CD8-positive, alpha-beta memory T cell (primary cell): ENCODE measurements around the gene ADAMTSL1. TPM values are rescaled to one million over a fixed set of nuclear protein-coding genes. Genes with fewer than 3 reads are reported as not detected.

Source experiments
- CTCF ChIA-PET: fragments of 350-600 bp; sonication (Branson Sonifier 250); formaldehyde crosslinking; loops from one replicate; lab custom pipeline; 2021; ENCODE audit warnings: antibody characterized with exemption; lab: Charles Lee
- POLR2A ChIA-PET: fragments of 350-600 bp; sonication (Branson Sonifier 250); formaldehyde crosslinking; loops from one replicate; lab custom pipeline; 2021; ENCODE audit warnings: antibody characterized with exemption; lab: Charles Lee
- DNase-seq, 5 donors: peaks; one replicate each; pipeline versions ENCODE4 v3.0.0 to v3.0.0-alpha.2; 2020 to 2022; ENCODE audit warnings: mixed read lengths in 1 of 5
- H3K27ac ChIP-seq: one replicate; pipeline ENCODE4 v1.7.0; 2013; ENCODE audit warnings: low read depth, mild to moderate bottlenecking, low read length, moderate library complexity
- H3K27me3 ChIP-seq: 2 replicates; pipeline ENCODE4 v1.7.0; 2013; ENCODE audit warnings: low read length, mild to moderate bottlenecking; ENCODE audit not compliant: insufficient read depth, poor library complexity, severe bottlenecking
- H3K36me3 ChIP-seq: 2 replicates; pipeline ENCODE4 v1.7.0; 2013; ENCODE audit warnings: mild to moderate bottlenecking, low read length, moderate library complexity; ENCODE audit not compliant: insufficient read depth
- H3K4me1 ChIP-seq: 2 replicates; pipeline ENCODE4 v1.7.0; 2013; ENCODE audit warnings: mild to moderate bottlenecking, low read length, moderate library complexity; ENCODE audit not compliant: insufficient read depth
- H3K4me3 ChIP-seq: 2 replicates; pipeline ENCODE4 v1.7.0; 2013; ENCODE audit warnings: mild to moderate bottlenecking, low read length
- H3K9me3 ChIP-seq: 2 replicates; pipeline ENCODE4 v1.7.0; 2013; ENCODE audit warnings: mild to moderate bottlenecking, low read length
- H3K27ac Mint-ChIP-seq, 8 donors: one replicate each; pipeline ENCODE4 v1.8.0; 2020 to 2021; ENCODE audit warnings: mixed read lengths in 8 of 8, mild to moderate bottlenecking in 6 of 8, inconsistent platforms in 3 of 8, moderate library complexity in 3 of 8
- H3K27me3 Mint-ChIP-seq, 2 donors: one replicate each; pipeline ENCODE4 v1.8.0; 2020 to 2021; ENCODE audit warnings: mixed read lengths in 2 of 2, mild to moderate bottlenecking in 1 of 2, moderate library complexity in 1 of 2
- H3K36me3 Mint-ChIP-seq, 3 donors: one replicate each; pipeline ENCODE4 v1.8.0; 2020 to 2021; ENCODE audit warnings: mixed read lengths in 3 of 3, inconsistent platforms in 1 of 3, mild to moderate bottlenecking in 1 of 3
- H3K4me1 Mint-ChIP-seq, 3 donors: one replicate each; pipeline ENCODE4 v1.8.0; 2020 to 2021; ENCODE audit warnings: mixed read lengths in 3 of 3, inconsistent platforms in 1 of 3, mild to moderate bottlenecking in 1 of 3
- H3K4me3 Mint-ChIP-seq, 7 donors: one replicate each; pipeline ENCODE4 v1.8.0; 2020 to 2021; ENCODE audit warnings: mixed read lengths in 7 of 7, mild to moderate bottlenecking in 6 of 7, moderate library complexity in 4 of 7, inconsistent platforms in 2 of 7
- H3K9me3 Mint-ChIP-seq, 5 donors: one replicate each; pipeline ENCODE4 v1.8.0; 2020 to 2022; ENCODE audit warnings: mixed read lengths in 5 of 5, mild to moderate bottlenecking in 3 of 5, moderate library complexity in 2 of 5, inconsistent platforms in 1 of 5
- polyA plus RNA-seq: library from polyadenylated mRNA; unstranded; fragments of 300-500 nt; fragmentation: Illumina TruSeq; gene quantifications from one replicate; pipeline ENCODE4 v1.2.3, GENCODE V29; 2021
- total RNA-seq, 2 experiments: library from RNA; stranded (reverse); gene quantifications; one replicate each; pipeline ENCODE4 v1.2.3, GENCODE V29; 2021

Gene ADAMTSL1
- total and polyA plus RNA-seq, 3 experiments from 2014 or later, result not detected

DNA sequence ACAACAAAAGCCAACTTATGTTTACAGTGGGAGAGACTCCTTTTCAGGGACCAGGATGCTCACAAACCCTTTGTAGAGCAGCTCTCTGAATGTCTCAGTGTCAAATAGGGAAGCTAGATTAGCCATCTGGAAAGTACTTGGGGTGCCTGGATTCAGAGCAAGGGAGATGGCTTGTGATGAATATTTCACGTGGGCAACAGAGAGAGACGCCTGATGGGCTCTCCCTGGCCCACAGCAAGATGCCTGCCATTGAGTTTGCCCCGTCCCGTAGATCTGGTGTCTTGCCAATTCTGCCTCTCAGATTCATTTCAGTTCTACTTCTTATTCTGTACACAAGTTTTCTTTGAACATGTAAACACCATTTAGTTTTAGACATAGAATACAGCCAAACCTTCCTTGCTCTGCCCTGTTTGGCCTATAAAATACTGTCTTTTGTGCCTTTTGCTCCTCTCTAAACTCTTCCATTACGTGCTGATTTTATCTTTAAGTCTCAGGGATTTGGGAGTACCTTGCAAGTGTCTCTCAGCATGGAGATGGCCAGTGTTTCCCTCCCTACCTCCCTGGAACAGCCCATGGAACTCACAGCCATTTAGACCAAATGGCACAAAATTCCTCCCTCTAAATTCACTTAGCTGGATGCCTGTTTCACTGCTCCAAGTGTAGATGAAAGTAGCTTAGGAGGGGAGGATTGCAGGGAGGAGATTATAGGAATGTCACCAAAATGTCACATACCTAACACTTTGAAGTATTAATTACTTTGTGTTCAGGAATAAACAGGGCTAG is 324.7 kb downstream of the ADAMTSL1 start:
- Histone ChIP-seq H3K27ac (no peak overlapping the region), H3K4me1 (no peaks in the 10 kb centered on the region), H3K27me3 (no peaks in the 10 kb centered on the region), H3K9me3 (no peaks in the 10 kb centered on the region), H3K4me3 (no peak overlapping the region), H3K36me3 (no peaks in the 10 kb centered on the region)
- H3K27me3 Mint-ChIP-seq, result peaks cover 0 to 2% of the 10 kb centered on the region in 2 donors
- no peaks in the 10 kb centered on the region for H3K36me3 Mint-ChIP-seq
- no peaks in the 10 kb centered on the region for H3K4me1 Mint-ChIP-seq
- POLR2A ChIA-PET, result no interaction called here
- no peak for DNase-seq
- peaks cover 2 to 6% (median 3%) of the 10 kb centered on the region in 5 donors for H3K9me3 Mint-ChIP-seq
- no peak overlapping the region for H3K4me3 Mint-ChIP-seq
- H3K27ac Mint-ChIP-seq, result no peak overlapping the region
- CTCF ChIA-PET, result no interaction called here

- Mint-ChIP-seq H3K4me3 (no peak overlapping the region), H3K4me1 (no peaks in the 10 kb centered on the region), H3K9me3 (peaks cover 2 to 6% (median 3%) of the 10 kb centered on the region in 5 donors), H3K36me3 (no peaks in the 10 kb centered on the region), H3K27me3 (peaks cover 0 to under 1% of the 10 kb centered on the region in 2 donors), H3K27ac (no peak overlapping the region)
- H3K27ac ChIP-seq, result no peak overlapping the region
- H3K4me1 ChIP-seq, result no peaks in the 10 kb centered on the region
- H3K27me3 ChIP-seq, result no peaks in the 10 kb centered on the region
- H3K36me3 ChIP-seq, result no peaks in the 10 kb centered on the region
- ChIA-PET POLR2A (no interaction called here), CTCF (interaction anchor here (1.1 kb wide), 1 partner anchor 20 kb away, joined by 3 read pairs; no protein-coding TSS in a partner anchor)
- H3K4me3 ChIP-seq, result no peak overlapping the region
- no peak for DNase-seq
- H3K9me3 ChIP-seq, result no peaks in the 10 kb centered on the region
Observed at GRCh38 chr9:18799428-18799827, 325.5 kb downstream of the ADAMTSL1 start.

- H3K27me3 ChIP-seq, result no peaks in the 10 kb centered on the region
- ChIA-PET CTCF (interaction anchor here (0.5 to 1.1 kb wide), 2 partner anchors 12 to 19 kb away, joined by 3 read pairs; no protein-coding TSS in a partner anchor), POLR2A (no interaction called here)
- H3K9me3 Mint-ChIP-seq, result peaks cover 2 to 5% (median 3%) of the 10 kb centered on the region in 5 donors
- no peaks in the 10 kb centered on the region for H3K9me3 ChIP-seq
- no peak overlapping the region for H3K4me3 ChIP-seq
- H3K27me3 Mint-ChIP-seq, result peaks cover 0 to 3% of the 10 kb centered on the region in 2 donors
- H3K27ac ChIP-seq, result no peak overlapping the region
- DNase-seq, result no peak
- H3K27ac Mint-ChIP-seq, result no peak overlapping the region
- no peaks in the 10 kb centered on the region for H3K36me3 ChIP-seq
- no peak overlapping the region for H3K4me3 Mint-ChIP-seq
- no peaks in the 10 kb centered on the region for H3K4me1 Mint-ChIP-seq
- no peaks in the 10 kb centered on the region for H3K4me1 ChIP-seq
- H3K36me3 Mint-ChIP-seq, result no peaks in the 10 kb centered on the region
Observed at GRCh38 chr9:18800579-18800978, 326.6 kb downstream of the ADAMTSL1 start.

GRCh38 chr9:18805386-18805785 is 331.4 kb downstream of the ADAMTSL1 start:
- DNase-seq, result no peak

GRCh38 chr9:18806232-18807080 is 332.5 kb downstream of the ADAMTSL1 start:
- ChIA-PET POLR2A (no interaction called here), CTCF (no interaction called here)
- DNase-seq, result no peak
- H3K36me3 Mint-ChIP-seq, result no peaks in the 10 kb centered on the region
- no peak overlapping the region for H3K27ac Mint-ChIP-seq
- peaks cover under 1 to 4% (median 3%) of the 10 kb centered on the region in 5 donors for H3K9me3 Mint-ChIP-seq
- Histone ChIP-seq H3K27me3 (no peaks in the 10 kb centered on the region), H3K27ac (no peak overlapping the region), H3K9me3 (no peaks in the 10 kb centered on the region), H3K36me3 (no peaks in the 10 kb centered on the region), H3K4me1 (no peaks in the 10 kb centered on the region), H3K4me3 (no peak overlapping the region)
- H3K4me3 Mint-ChIP-seq, result no peak overlapping the region
- peaks cover 1 to 6% of the 10 kb centered on the region in 2 donors for H3K27me3 Mint-ChIP-seq
- no peaks in the 10 kb centered on the region for H3K4me1 Mint-ChIP-seq

More at GRCh38 chr9:18805386-18805785, 331.4 kb downstream of the ADAMTSL1 start:
- POLR2A ChIA-PET, result no interaction called here
- H3K27me3 Mint-ChIP-seq, result peaks cover 1 to 6% of the 10 kb centered on the region in 2 donors
- CTCF ChIA-PET, result no interaction called here
- no peak overlapping the region for H3K4me3 Mint-ChIP-seq
- H3K36me3 ChIP-seq, result no peaks in the 10 kb centered on the region
- H3K9me3 Mint-ChIP-seq, result peaks cover 2 to 5% (median 3%) of the 10 kb centered on the region in 5 donors
- no peak overlapping the region for H3K27ac ChIP-seq
- H3K27ac Mint-ChIP-seq, result no peak overlapping the region
- no peaks in the 10 kb centered on the region for H3K4me1 ChIP-seq
- H3K9me3 ChIP-seq, result no peaks in the 10 kb centered on the region
- H3K36me3 Mint-ChIP-seq, result no peaks in the 10 kb centered on the region
- H3K4me1 Mint-ChIP-seq, result no peaks in the 10 kb centered on the region
- no peaks in the 10 kb centered on the region for H3K27me3 ChIP-seq
- no peak overlapping the region for H3K4me3 ChIP-seq

- H3K36me3 ChIP-seq, result no peaks in the 10 kb centered on the region
- no peaks in the 10 kb centered on the region for H3K4me1 ChIP-seq
- H3K27ac Mint-ChIP-seq, result no peak overlapping the region
- H3K36me3 Mint-ChIP-seq, result no peaks in the 10 kb centered on the region
- no peaks in the 10 kb centered on the region for H3K9me3 ChIP-seq
- ChIA-PET POLR2A (no interaction called here), CTCF (no interaction called here)
- no peak for DNase-seq
- no peak overlapping the region for H3K4me3 ChIP-seq
- no peaks in the 10 kb centered on the region for H3K4me1 Mint-ChIP-seq
- H3K9me3 Mint-ChIP-seq, result no peaks in the 10 kb centered on the region
- peaks cover 1 to 4% of the 10 kb centered on the region in 2 donors for H3K27me3 Mint-ChIP-seq
- no peak overlapping the region for H3K4me3 Mint-ChIP-seq
- no peaks in the 10 kb centered on the region for H3K27me3 ChIP-seq
- H3K27ac ChIP-seq, result no peak overlapping the region
Observed at GRCh38 chr9:18810581-18810980, 336.6 kb downstream of the ADAMTSL1 start.

GRCh38 chr9:18811171-18811570 is 337.2 kb downstream of the ADAMTSL1 start:
- peaks cover 0 to 2% (median 0%) of the 10 kb centered on the region in 5 donors for H3K9me3 Mint-ChIP-seq
- H3K36me3 Mint-ChIP-seq, result no peaks in the 10 kb centered on the region
- H3K4me3 Mint-ChIP-seq, result no peak overlapping the region

DNA sequence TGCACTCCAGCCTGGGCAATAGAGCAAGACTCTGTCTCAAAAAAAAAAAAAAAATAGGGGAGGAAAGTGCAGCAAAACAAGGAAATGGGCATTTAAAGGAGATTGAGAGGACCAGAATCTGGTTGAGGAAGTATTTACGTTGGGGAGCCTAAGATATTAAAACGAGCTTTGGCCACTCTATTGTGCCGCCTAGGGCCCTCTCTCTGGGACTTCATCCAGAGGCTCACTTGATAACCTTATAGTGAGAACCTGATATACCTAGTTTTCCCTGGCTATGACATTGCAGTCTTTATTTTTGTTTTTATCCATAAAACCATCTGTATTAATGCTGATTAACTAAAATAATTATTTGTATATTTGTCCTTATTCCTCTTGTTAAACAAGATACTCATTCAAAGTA is 345.5 kb downstream of the ADAMTSL1 start:
- H3K4me1 ChIP-seq, result no peaks in the 10 kb centered on the region
- no peaks in the 10 kb centered on the region for H3K36me3 ChIP-seq
- Mint-ChIP-seq H3K9me3 (peaks cover 0 to 7% (median 0%) of the 10 kb centered on the region in 5 donors), H3K27ac (no peak overlapping the region), H3K4me1 (no peaks in the 10 kb centered on the region), H3K36me3 (no peaks in the 10 kb centered on the region), H3K4me3 (no peak overlapping the region), H3K27me3 (peaks cover 0 to 12% of the 10 kb centered on the region in 2 donors)
- H3K9me3 ChIP-seq, result no peaks in the 10 kb centered on the region
- no peak overlapping the region for H3K27ac ChIP-seq
- no peak for DNase-seq
- H3K27me3 ChIP-seq, result no peaks in the 10 kb centered on the region
- CTCF ChIA-PET, result interaction anchor here (1.1 kb wide), 1 partner anchor 19 kb away, joined by 3 read pairs; no protein-coding TSS in a partner anchor
- H3K4me3 ChIP-seq, result no peak overlapping the region
- POLR2A ChIA-PET, result no interaction called here

More at GRCh38 chr9:18811171-18811570, 337.2 kb downstream of the ADAMTSL1 start:
- no peak for DNase-seq
- H3K27me3 ChIP-seq, result no peaks in the 10 kb centered on the region
- H3K36me3 ChIP-seq, result no peaks in the 10 kb centered on the region
- no peaks in the 10 kb centered on the region for H3K4me1 Mint-ChIP-seq
- peaks cover 4% of the 10 kb centered on the region in 2 donors for H3K27me3 Mint-ChIP-seq
- ChIA-PET CTCF (no interaction called here), POLR2A (no interaction called here)
- H3K4me1 ChIP-seq, result no peaks in the 10 kb centered on the region
- H3K4me3 ChIP-seq, result no peak overlapping the region
- H3K9me3 ChIP-seq, result no peaks in the 10 kb centered on the region
- no peak overlapping the region for H3K27ac ChIP-seq
- H3K27ac Mint-ChIP-seq, result peak overlapping the region in 1 of 8 donors; percentile 34
